Astrocyte (in vitro differentiated cells and primary cell): ENCODE results near the gene S100A16. TPM values are rescaled to one million over a fixed set of nuclear protein-coding genes. Genes with fewer than 3 reads are reported as not detected.

ENCODE experiments used
- DNase-seq: peaks from one replicate; pipeline ENCODE4 v3.0.0-alpha.2; 2010; ENCODE audit warnings: low read depth
- FAIRE-seq: peaks from 2 replicates; lab custom pipeline; 2011; peaks lifted over from hg19 to GRCh38; lab: Jason Lieb, UNC
- H2AFZ ChIP-seq: 2 replicates; pipeline ENCODE4 v1.6.0; 2012; ENCODE audit warnings: low read depth, low read length, inconsistent platforms
- H3K27ac ChIP-seq: 2 replicates; pipeline ENCODE4 v1.5.1; 2011; ENCODE audit warnings: low read depth, low read length, inconsistent platforms
- H3K27me3 ChIP-seq: 2 replicates; pipeline ENCODE4 v1.6.0; 2011; ENCODE audit warnings: low read length, inconsistent platforms; ENCODE audit not compliant: insufficient read depth
- H3K36me3 ChIP-seq: 2 replicates; pipeline ENCODE4 v1.5.1; 2011; ENCODE audit warnings: low read length, inconsistent platforms; ENCODE audit not compliant: insufficient read depth
- H3K4me1 ChIP-seq: 2 replicates; pipeline ENCODE4 v1.5.1; 2011; ENCODE audit warnings: low read length, inconsistent platforms; ENCODE audit not compliant: insufficient read depth
- H3K4me2 ChIP-seq: 2 replicates; pipeline ENCODE4 v1.6.0; 2012; ENCODE audit warnings: low read length, inconsistent platforms
- H3K4me3 ChIP-seq: 2 replicates; pipeline ENCODE4 v1.5.1; 2011; ENCODE audit warnings: low read depth, mild to moderate bottlenecking, low read length, inconsistent platforms; ENCODE audit not compliant: insufficient read depth
- H3K79me2 ChIP-seq: 2 replicates; pipeline ENCODE4 v1.6.0; 2012; ENCODE audit warnings: mild to moderate bottlenecking, low read length, inconsistent platforms; ENCODE audit not compliant: insufficient read depth
- H3K9ac ChIP-seq: 2 replicates; pipeline ENCODE4 v1.6.0; 2012; ENCODE audit warnings: mild to moderate bottlenecking, low read length, inconsistent platforms
- H3K9me3 ChIP-seq: 2 replicates; pipeline ENCODE4 v1.5.1; 2012; ENCODE audit warnings: low read depth, mild to moderate bottlenecking, low read length, inconsistent platforms; ENCODE audit not compliant: insufficient read depth
- H4K20me1 ChIP-seq: 2 replicates; pipeline ENCODE4 v1.6.0; 2012; ENCODE audit warnings: low read length, inconsistent platforms; ENCODE audit not compliant: insufficient read depth
- H3K27ac Mint-ChIP-seq: one replicate; pipeline ENCODE4 v1.8.0; 2021; ENCODE audit warnings: mild to moderate bottlenecking, mixed read lengths; ENCODE audit not compliant: unreplicated experiment
- H3K27me3 Mint-ChIP-seq: one replicate; pipeline ENCODE4 v1.8.0; 2021; ENCODE audit warnings: low read depth, mixed read lengths; ENCODE audit not compliant: unreplicated experiment
- H3K36me3 Mint-ChIP-seq: one replicate; pipeline ENCODE4 v1.8.0; 2021; ENCODE audit warnings: low read depth, mixed read lengths; ENCODE audit not compliant: unreplicated experiment
- H3K4me1 Mint-ChIP-seq: one replicate; pipeline ENCODE4 v1.8.0; 2021; ENCODE audit warnings: low read depth, mixed read lengths; ENCODE audit not compliant: unreplicated experiment
- H3K4me3 Mint-ChIP-seq: one replicate; pipeline ENCODE4 v1.8.0; 2021; ENCODE audit warnings: mild to moderate bottlenecking, moderate library complexity, mixed read lengths; ENCODE audit not compliant: unreplicated experiment
- H3K9me3 Mint-ChIP-seq: one replicate; pipeline ENCODE4 v1.8.0; 2021; ENCODE audit warnings: mild to moderate bottlenecking, mixed read lengths; ENCODE audit not compliant: unreplicated experiment
- EZH2 ChIP-seq: IDR thresholded peaks from 2 replicates; pipeline ENCODE4 v1.6.1; 2012; ENCODE audit warnings: mild to moderate bottlenecking, low read length, inconsistent platforms; ENCODE audit not compliant: insufficient read depth
- total RNA-seq: library from RNA; stranded (reverse); gene quantifications from 2 replicates; pipeline ENCODE4 v1.2.1, GENCODE V29; 2021
- TF ChIP-seq, protein P1 (sequence below): IDR thresholded peaks from 2 replicates; pipeline ENCODE4 v1.5.1; 2011; ENCODE audit warnings: low read depth, mild to moderate bottlenecking, inconsistent platforms, low read length, moderate library complexity; ENCODE audit not compliant: insufficient read depth

Gene S100A16
- total RNA-seq, 1 donor from 2014 or later, result 54.4 TPM

DNA sequence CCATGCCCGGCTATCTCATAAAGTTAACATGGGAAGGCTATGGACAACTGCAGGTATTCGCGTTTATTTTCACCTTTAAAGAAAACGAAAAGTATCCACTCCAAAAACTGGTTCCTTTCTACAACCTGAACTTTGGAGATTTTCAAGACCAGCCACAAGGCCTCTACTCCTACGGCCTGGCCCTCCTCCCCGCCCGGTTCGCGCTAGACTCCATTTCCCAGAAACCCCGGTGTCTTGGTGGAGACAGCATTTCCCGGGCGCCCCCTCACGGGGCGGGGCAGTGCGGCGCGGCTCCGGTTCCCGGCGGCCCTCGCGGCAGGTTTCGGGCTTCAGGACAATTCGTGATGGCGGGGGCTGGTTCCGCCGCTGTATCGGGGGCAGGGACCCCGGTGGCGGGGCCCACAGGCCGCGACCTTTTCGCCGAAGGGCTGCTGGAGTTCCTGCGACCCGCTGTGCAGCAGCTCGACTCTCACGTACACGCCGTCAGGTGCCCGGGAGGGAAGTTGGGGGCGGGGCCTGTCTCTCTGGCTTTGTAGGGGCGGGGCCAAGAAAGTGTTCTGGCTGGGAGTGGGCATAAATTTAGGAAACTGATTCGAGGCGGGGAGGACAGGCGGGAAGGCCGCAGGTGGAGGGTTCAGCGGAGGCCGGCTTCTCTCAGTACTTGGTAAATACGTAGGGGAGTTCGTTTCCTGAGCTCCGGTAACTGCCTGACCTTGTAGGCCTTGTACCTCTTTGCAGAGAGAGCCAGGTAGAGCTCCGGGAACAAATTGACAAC, 45.6 kb upstream of the S100A16 start, which contains the start of gene SNAPIN:
TSS of gene SNAPIN (plus strand) at position 304 of the 775 bp plus-strand sequence. CDS start at position 345, 41 bp downstream.
- peak; percentile 71 for DNase-seq
- peak within 1 kb of the TSS; percentile 80 for H3K27ac ChIP-seq
- H3K79me2 ChIP-seq, result peaks cover 15% of the 10 kb centered on the region
- H3K4me1 ChIP-seq, result peaks cover 9% of the 10 kb centered on the region
- no peaks in the 10 kb centered on the region for H3K27me3 Mint-ChIP-seq
- TF ChIP-seq, protein P1, sequence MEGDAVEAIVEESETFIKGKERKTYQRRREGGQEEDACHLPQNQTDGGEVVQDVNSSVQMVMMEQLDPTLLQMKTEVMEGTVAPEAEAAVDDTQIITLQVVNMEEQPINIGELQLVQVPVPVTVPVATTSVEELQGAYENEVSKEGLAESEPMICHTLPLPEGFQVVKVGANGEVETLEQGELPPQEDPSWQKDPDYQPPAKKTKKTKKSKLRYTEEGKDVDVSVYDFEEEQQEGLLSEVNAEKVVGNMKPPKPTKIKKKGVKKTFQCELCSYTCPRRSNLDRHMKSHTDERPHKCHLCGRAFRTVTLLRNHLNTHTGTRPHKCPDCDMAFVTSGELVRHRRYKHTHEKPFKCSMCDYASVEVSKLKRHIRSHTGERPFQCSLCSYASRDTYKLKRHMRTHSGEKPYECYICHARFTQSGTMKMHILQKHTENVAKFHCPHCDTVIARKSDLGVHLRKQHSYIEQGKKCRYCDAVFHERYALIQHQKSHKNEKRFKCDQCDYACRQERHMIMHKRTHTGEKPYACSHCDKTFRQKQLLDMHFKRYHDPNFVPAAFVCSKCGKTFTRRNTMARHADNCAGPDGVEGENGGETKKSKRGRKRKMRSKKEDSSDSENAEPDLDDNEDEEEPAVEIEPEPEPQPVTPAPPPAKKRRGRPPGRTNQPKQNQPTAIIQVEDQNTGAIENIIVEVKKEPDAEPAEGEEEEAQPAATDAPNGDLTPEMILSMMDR, result no peak
- no peak for TF ChIP-seq EZH2
- peaks cover 22% of the 10 kb centered on the region for H4K20me1 ChIP-seq
- H3K27ac Mint-ChIP-seq, result peak within 1 kb of the TSS; percentile 95
- no peaks in the 10 kb centered on the region for H3K27me3 ChIP-seq
- H2AFZ ChIP-seq, result peak within 1 kb of the TSS; percentile 87
- H3K4me2 ChIP-seq, result peak within 1 kb of the TSS; percentile 93
- no peak for FAIRE-seq
- peaks cover 2% of the 10 kb centered on the region for H3K36me3 Mint-ChIP-seq
- H3K9ac ChIP-seq, result peak within 1 kb of the TSS; percentile 92
- peaks cover 23% of the 10 kb centered on the region for H3K36me3 ChIP-seq
- peaks cover 12% of the 10 kb centered on the region for H3K4me1 Mint-ChIP-seq
- H3K4me3 Mint-ChIP-seq, result peak within 1 kb of the TSS; percentile 98
- peaks cover 2% of the 10 kb centered on the region for H3K9me3 Mint-ChIP-seq
- H3K9me3 ChIP-seq, result no peaks in the 10 kb centered on the region
- H3K4me3 ChIP-seq, result peak within 1 kb of the TSS; percentile 93

- TF ChIP-seq, protein P1, result no peak
- no peak for TF ChIP-seq EZH2
- peaks cover 2% of the 10 kb centered on the region for H3K9me3 Mint-ChIP-seq
- peaks cover 9% of the 10 kb centered on the region for H3K4me1 ChIP-seq
These were observed 42.4 kb upstream of the S100A16 start for GRCh38 chr1:153655333-153655732.

More at GRCh38 chr1:153655333-153655732, 42.4 kb upstream of the S100A16 start:
- H3K4me3 ChIP-seq, result no peak overlapping the region
- no peak overlapping the region for H3K9ac ChIP-seq
- Mint-ChIP-seq H3K27ac (no peak overlapping the region), H3K36me3 (peaks cover 2% of the 10 kb centered on the region), H3K4me3 (no peak overlapping the region), H3K4me1 (peaks cover 10% of the 10 kb centered on the region), H3K27me3 (no peaks in the 10 kb centered on the region)
- FAIRE-seq (no peak), DNase-seq (no peak)
- H3K27me3 ChIP-seq, result no peaks in the 10 kb centered on the region
- H4K20me1 ChIP-seq, result peaks cover 10% of the 10 kb centered on the region
- H3K4me2 ChIP-seq, result no peak overlapping the region
- H3K9me3 ChIP-seq, result no peaks in the 10 kb centered on the region
- H3K27ac ChIP-seq, result no peak overlapping the region
- no peak overlapping the region for H2AFZ ChIP-seq
- no peaks in the 10 kb centered on the region for H3K36me3 ChIP-seq
- peaks cover 15% of the 10 kb centered on the region for H3K79me2 ChIP-seq
